Fibroblast of lung (primary cell): ENCODE data around the gene KCNQ2. TPM values are rescaled to one million over a fixed set of nuclear protein-coding genes. Genes with fewer than 3 reads are reported as not detected.

Experiments used
- DNase-seq, 2 donors: peaks; one replicate each; pipeline versions ENCODE4 v3.0.0 to v3.0.0-alpha.2; 2010; ENCODE audit warnings: low read depth in 2 of 2
- H2AFZ ChIP-seq: 2 replicates; pipeline ENCODE4 v1.5.1; 2012; ENCODE audit warnings: low read length, control low read depth, inconsistent platforms
- H3K27ac ChIP-seq: 2 replicates; pipeline ENCODE4 v1.5.1; 2011; ENCODE audit warnings: low read length, control low read depth; ENCODE audit not compliant: insufficient read depth
- H3K27me3 ChIP-seq: 2 replicates; pipeline ENCODE4 v1.5.1; 2011; ENCODE audit warnings: mild to moderate bottlenecking, low read length; ENCODE audit not compliant: control insufficient read depth, insufficient read depth
- H3K36me3 ChIP-seq: 2 replicates; pipeline ENCODE4 v1.5.1; 2011; ENCODE audit warnings: low read length; ENCODE audit not compliant: control insufficient read depth, insufficient read depth
- H3K4me1 ChIP-seq: 2 replicates; pipeline ENCODE4 v1.5.1; 2011; ENCODE audit warnings: low read length; ENCODE audit not compliant: control insufficient read depth, insufficient read depth; ENCODE audit errors: extremely low read depth
- H3K4me2 ChIP-seq: 2 replicates; pipeline ENCODE4 v1.5.1; 2011; ENCODE audit warnings: low read length, control low read depth; ENCODE audit not compliant: insufficient read depth; ENCODE audit errors: extremely low read depth
- H3K4me3 ChIP-seq, 4 experiments: fragments of 200-600 bp in 1 of 4; sonication (generic) in 1 of 4; replicated peaks in 1 of 4; 2 replicates each; pipeline ENCODE4 v1.5.1; 2011 to 2016; ENCODE audit warnings: low read length in 4 of 4, low read depth in 3 of 4, mild to moderate bottlenecking in 3 of 4, control low read depth in 2 of 4, inconsistent platforms in 1 of 4, mixed read lengths in 1 of 4; ENCODE audit not compliant: insufficient read depth in 1 of 4; ENCODE audit errors: control extremely low read depth in 1 of 4
- H3K79me2 ChIP-seq: 2 replicates; pipeline ENCODE4 v1.5.1; 2012; ENCODE audit warnings: mild to moderate bottlenecking, low read length, inconsistent platforms; ENCODE audit not compliant: control insufficient read depth, insufficient read depth
- H3K9ac ChIP-seq: 2 replicates; pipeline ENCODE4 v1.5.1; 2011; ENCODE audit warnings: mild to moderate bottlenecking, low read length, control low read depth; ENCODE audit not compliant: insufficient read depth
- H3K9me3 ChIP-seq: 2 replicates; pipeline ENCODE4 v1.5.1; 2012; ENCODE audit warnings: low read depth, low read length; ENCODE audit not compliant: control insufficient read depth, insufficient read depth
- H4K20me1 ChIP-seq: 2 replicates; pipeline ENCODE4 v1.5.1; 2011; ENCODE audit warnings: low read length; ENCODE audit not compliant: control insufficient read depth, insufficient read depth; ENCODE audit errors: extremely low read depth
- CTCF ChIP-seq, 2 donors: IDR thresholded peaks in 1 of 2; conservative IDR thresholded peaks in 1 of 2; 1 replicate in 1 of 2; 2 replicates in 1 of 2; pipeline ENCODE4 v1.5.1; 2011 to 2012; ENCODE audit warnings: low read length in 2 of 2, control low read depth in 1 of 2, inconsistent platforms in 1 of 2, low read depth in 1 of 2, mild to moderate bottlenecking in 1 of 2
- EZH2 ChIP-seq: IDR thresholded peaks from 2 replicates; pipeline ENCODE4 v1.5.1; 2012; ENCODE audit warnings: low read length, control low read depth, mild to moderate bottlenecking; ENCODE audit errors: missing control alignments
- polyA plus RNA-seq, 2 donors: library from polyadenylated mRNA; depleted of rRNA in 1 of 2; stranded (reverse) in 1 of 2; unstranded in 1 of 2; fragments of >200 nt; gene quantifications; 2 replicates each; pipeline ENCODE4 v1.2.1, GENCODE V29; 2011 to 2012; ENCODE audit warnings: missing spikeins in 1 of 2
- total RNA-seq: library from RNA; depleted of rRNA; stranded (reverse); fragments of >200 nt; gene quantifications from 2 replicates; pipeline ENCODE4 v1.2.1, GENCODE V29; 2014

Gene KCNQ2
- total and polyA plus RNA-seq, 2 donors (not counting 1 experiment from before 2014, with no cell fraction given) = not detected

- H3K4me3 ChIP-seq = no peak overlapping the region
- no peaks in the 10 kb centered on the region for H4K20me1 ChIP-seq
- H3K4me2 ChIP-seq = no peak overlapping the region
- peaks cover 12% of the 10 kb centered on the region for H3K27me3 ChIP-seq
- no peaks in the 10 kb centered on the region for H3K79me2 ChIP-seq
- no peak overlapping the region for H3K27ac ChIP-seq
- H2AFZ ChIP-seq = no peak overlapping the region
- H3K9ac ChIP-seq = no peak overlapping the region
- H3K36me3 ChIP-seq = no peaks in the 10 kb centered on the region
- H3K9me3 ChIP-seq = no peaks in the 10 kb centered on the region
- TF ChIP-seq CTCF (conservative IDR thresholded peaks at IDR 0.05 in 1 of 2, IDR thresholded peaks at IDR 0.05 in 1 of 2; ENCODE audit: low read depth in 1 of 2, low read length in 2 of 2) (no peak), EZH2 (no peak)
- DNase-seq = no peak
- H3K4me1 ChIP-seq = no peaks in the 10 kb centered on the region
These were observed 22.4 kb downstream of the KCNQ2 start for GRCh38 chr20:63449796-63450730.

- H4K20me1 ChIP-seq = no peaks in the 10 kb centered on the region
- no peak for DNase-seq
- TF ChIP-seq CTCF (conservative IDR thresholded peaks at IDR 0.05 in 1 of 2, IDR thresholded peaks at IDR 0.05 in 1 of 2; ENCODE audit: low read depth in 1 of 2, low read length in 2 of 2) (no peak), EZH2 (no peak)
- H2AFZ ChIP-seq = no peak overlapping the region
- H3K27me3 ChIP-seq = peaks cover 4% of the 10 kb centered on the region
- H3K4me3 ChIP-seq = no peak overlapping the region
- no peak overlapping the region for H3K27ac ChIP-seq
- no peaks in the 10 kb centered on the region for H3K36me3 ChIP-seq
- H3K9ac ChIP-seq = no peak overlapping the region
- H3K4me1 ChIP-seq = no peaks in the 10 kb centered on the region
- H3K79me2 ChIP-seq = no peaks in the 10 kb centered on the region
- no peaks in the 10 kb centered on the region for H3K9me3 ChIP-seq
- no peak overlapping the region for H3K4me2 ChIP-seq
These were observed 23.4 kb downstream of the KCNQ2 start for GRCh38 chr20:63449025-63449424.

- no peak for DNase-seq
- no peaks in the 10 kb centered on the region for H3K9me3 ChIP-seq
- H2AFZ ChIP-seq = no peak overlapping the region
- no peaks in the 10 kb centered on the region for H3K4me1 ChIP-seq
- H3K27me3 ChIP-seq = peaks cover 4% of the 10 kb centered on the region
- H3K79me2 ChIP-seq = no peaks in the 10 kb centered on the region
- no peak overlapping the region for H3K9ac ChIP-seq
- H3K4me3 ChIP-seq = no peak overlapping the region
- no peaks in the 10 kb centered on the region for H3K36me3 ChIP-seq
- TF ChIP-seq CTCF (conservative IDR thresholded peaks at IDR 0.05 in 1 of 2, IDR thresholded peaks at IDR 0.05 in 1 of 2; ENCODE audit: low read depth in 1 of 2, low read length in 2 of 2) (no peak), EZH2 (no peak)
- H3K4me2 ChIP-seq = no peak overlapping the region
- H3K27ac ChIP-seq = no peak overlapping the region
- H4K20me1 ChIP-seq = no peaks in the 10 kb centered on the region
These were observed 24.4 kb downstream of the KCNQ2 start for GRCh38 chr20:63448031-63448430.
